Measurements from ENCODE around the gene FTSJ3.

The FTSJ3 gene

DNA sequence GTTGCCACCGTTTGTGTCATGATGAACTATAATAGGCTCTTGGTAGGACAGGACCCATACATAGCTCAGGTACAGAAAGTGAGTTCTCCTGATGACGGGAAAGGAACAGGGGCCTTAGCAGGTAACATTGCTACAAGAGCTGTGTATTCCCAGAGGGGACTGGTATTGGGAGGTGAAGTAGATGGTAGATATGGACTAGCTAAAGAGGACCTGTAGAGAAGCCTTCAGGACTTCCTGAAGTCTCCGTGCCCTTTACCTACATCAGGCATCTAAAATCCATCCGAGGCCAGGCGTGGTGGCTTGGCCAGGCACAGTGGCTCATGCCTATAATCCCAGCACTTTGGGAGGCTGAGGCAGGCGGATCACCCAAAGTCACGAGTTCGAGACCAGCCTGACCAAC is 27.7 kb upstream of the FTSJ3 start:
- FAIRE-seq (no peak), DNase-seq (ENCODE audit: insufficient read length, low spot score) (no peak)
- TF ChIP-seq, protein P1, sequence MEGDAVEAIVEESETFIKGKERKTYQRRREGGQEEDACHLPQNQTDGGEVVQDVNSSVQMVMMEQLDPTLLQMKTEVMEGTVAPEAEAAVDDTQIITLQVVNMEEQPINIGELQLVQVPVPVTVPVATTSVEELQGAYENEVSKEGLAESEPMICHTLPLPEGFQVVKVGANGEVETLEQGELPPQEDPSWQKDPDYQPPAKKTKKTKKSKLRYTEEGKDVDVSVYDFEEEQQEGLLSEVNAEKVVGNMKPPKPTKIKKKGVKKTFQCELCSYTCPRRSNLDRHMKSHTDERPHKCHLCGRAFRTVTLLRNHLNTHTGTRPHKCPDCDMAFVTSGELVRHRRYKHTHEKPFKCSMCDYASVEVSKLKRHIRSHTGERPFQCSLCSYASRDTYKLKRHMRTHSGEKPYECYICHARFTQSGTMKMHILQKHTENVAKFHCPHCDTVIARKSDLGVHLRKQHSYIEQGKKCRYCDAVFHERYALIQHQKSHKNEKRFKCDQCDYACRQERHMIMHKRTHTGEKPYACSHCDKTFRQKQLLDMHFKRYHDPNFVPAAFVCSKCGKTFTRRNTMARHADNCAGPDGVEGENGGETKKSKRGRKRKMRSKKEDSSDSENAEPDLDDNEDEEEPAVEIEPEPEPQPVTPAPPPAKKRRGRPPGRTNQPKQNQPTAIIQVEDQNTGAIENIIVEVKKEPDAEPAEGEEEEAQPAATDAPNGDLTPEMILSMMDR (IDR thresholded peaks at IDR 0.05; ENCODE audit: insufficient read depth, missing control alignments): no peak

DNA sequence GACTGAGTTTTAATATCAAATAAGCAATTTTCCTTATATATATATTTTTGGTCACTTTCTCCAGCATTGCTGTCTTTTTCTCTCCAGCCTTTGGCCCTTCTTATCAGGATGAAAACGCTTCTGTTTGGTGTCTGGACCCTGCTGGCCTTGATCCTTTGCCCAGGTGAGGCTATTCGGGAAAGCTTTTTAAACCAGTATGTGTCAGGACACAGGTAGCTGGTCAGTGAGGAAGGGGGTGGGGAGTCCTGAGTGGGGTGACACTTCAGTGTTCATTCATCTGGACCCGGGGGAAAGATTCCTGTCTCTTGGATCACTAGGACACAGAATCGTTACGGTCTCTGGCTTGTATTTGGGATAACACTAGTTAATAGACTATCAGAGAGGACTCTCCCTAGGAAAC is 27.2 kb upstream of the FTSJ3 start:
- TF ChIP-seq, protein P1 (IDR thresholded peaks at IDR 0.05; ENCODE audit: insufficient read depth, missing control alignments): no peak
- FAIRE-seq (no peak), DNase-seq (ENCODE audit: insufficient read length, low spot score) (no peak)

DNA sequence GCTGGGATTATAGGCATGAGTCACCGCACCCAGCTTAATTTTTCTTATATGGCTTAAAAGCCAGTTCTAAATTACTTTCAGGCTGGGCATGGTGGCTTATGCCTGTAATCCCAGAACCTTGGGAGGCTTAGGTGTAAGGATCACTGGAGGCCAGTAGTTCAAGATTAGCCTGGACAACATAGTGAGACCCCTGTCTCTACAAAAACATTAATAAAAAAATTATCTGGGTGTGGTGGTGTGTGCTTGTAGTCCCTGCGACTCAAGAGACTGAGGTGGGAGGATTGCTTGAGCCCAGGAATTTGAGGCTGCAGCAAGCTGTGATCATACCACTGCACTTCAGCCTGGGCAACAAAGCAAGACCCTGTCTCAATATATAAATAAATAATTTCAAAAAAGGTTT is 25.8 kb upstream of the FTSJ3 start:
- DNase-seq (ENCODE audit: insufficient read length, low spot score) (no peak), FAIRE-seq (no peak)
- TF ChIP-seq, protein P1 (IDR thresholded peaks at IDR 0.05; ENCODE audit: insufficient read depth, missing control alignments): no peak

DNA sequence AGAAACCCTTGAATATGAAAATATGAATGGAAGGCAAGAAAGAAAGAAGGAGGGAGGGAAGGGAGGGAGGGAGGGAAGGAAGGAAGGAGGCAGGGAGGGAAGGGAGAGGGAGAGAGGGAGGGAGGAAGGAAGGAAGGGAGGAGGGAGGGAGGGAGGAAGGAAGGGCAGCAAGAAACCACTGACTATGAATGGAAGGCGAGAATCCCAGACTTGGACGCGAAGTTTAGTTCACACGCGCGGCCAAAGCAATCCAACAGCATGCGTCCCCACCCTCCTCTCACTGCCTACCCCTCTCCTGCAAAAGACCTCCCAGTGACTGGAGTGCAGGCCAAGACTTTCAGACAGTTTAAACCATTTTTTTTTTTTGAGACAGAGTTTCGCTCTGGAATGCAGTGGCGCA is 22.9 kb upstream of the FTSJ3 start:
- FAIRE-seq (no peak), DNase-seq (ENCODE audit: insufficient read length, low spot score) (no peak)
- TF ChIP-seq, protein P1 (IDR thresholded peaks at IDR 0.05; ENCODE audit: insufficient read depth, missing control alignments): no peak

DNA sequence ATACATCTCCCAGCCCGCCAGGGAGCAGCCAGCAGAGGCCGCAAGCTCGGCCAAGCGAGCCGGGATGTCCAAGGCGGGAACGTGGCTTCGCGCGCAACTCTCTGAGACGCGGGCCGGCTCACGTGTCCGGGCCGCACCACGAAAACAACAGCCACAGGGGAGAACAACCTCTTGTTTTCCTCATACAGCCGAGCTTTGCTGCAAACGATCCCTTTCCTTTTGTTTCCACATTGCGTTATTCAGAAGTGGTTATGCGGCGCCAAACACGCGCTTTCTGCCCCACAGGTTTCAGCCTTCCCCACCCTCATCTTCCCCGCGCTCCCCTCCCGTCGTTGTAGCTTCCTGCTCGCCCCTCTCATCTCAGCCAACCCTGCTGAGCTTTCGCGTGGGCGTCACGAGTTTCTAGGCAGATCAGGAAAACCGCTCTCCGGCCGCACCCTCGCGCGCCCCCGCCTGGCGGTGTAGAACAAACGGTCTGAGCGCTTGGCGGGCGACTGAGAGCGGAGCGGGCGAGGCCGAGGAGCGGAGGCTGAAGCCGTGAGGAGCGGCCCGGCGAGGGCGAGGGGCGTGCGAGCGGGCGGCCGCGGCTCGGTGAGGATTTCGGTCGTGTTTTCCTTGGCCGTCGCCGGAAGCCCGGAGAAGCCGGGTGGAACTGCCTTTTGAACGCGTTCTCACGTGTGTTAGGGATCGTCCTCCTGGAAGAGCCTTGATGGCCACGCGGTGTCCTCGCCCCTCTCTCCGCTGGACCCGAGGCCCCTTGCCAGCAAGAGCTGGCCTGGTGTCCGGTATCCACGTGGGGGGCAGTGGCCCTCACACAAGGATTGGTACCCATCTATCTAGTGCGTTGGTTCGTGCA is 21.6 kb upstream of the FTSJ3 start:
- DNase-seq (ENCODE audit: insufficient read length, low spot score) (no peak), FAIRE-seq (no peak)
- TF ChIP-seq, protein P1 (IDR thresholded peaks at IDR 0.05; ENCODE audit: insufficient read depth, missing control alignments): no peak

DNA sequence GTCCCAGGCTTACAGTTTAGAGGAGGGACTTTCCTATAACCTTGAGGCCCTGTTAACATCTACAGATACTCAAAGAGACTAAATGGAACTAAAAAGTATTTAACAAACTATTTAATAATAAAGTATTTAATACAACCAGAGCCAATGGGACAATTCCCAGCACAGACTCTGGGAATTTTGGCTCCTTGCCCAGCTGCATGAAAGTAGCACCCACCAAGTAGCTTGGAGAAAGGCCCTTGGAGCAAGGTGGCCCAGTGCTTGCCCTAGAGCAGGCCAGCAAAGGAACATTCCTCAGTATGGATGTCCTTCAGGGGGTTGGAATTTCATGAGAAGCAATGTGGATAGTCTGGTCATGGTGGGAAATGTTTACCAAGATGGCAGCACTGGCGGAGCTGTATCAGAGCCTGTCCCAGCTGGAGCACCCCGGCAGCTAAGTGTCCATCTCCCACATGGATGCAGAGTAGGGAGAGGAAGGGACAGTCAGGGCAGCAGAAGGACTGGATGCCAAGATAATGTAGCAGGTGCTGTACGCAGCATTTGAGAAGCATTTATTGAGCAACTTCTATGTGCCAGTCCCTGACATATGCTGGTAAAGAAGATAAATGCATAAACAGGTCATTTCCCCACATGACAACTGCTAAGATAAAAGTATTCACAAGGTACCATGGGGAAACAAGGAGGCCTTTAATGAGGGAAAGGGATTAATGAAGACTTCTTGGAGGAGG is 20.2 kb upstream of the FTSJ3 start:
- FAIRE-seq (no peak), DNase-seq (ENCODE audit: insufficient read length, low spot score) (no peak)
- TF ChIP-seq, protein P1 (IDR thresholded peaks at IDR 0.05; ENCODE audit: insufficient read depth, missing control alignments): no peak

DNA sequence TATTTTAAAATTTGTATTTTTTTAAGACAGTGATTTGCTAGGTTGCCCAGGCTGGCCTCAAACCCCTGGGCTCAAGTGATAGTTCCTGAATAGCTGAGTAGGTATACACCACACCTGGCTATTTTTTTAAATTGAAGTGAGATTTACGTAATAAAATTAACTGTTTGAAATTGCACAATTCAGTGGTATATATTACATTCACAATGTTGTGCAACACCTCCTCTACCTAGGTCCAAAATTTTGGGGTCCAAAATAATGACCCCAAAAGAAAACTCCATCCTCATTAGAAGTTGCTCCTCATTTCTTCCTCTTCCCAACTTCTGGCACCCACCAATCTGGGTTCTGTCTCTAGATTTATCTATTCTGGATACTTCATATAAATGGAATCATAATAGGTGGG is 18.0 kb upstream of the FTSJ3 start:
- FAIRE-seq: no peak
- no peak for DNase-seq (ENCODE audit: insufficient read length, low spot score)
- TF ChIP-seq, protein P1 (IDR thresholded peaks at IDR 0.05; ENCODE audit: insufficient read depth, missing control alignments): no peak

Measured in D721Med (cell line).